GM19452 (cell line): ENCODE data around the gene LNP1.
"Not testable (repeated sequence)": the region's sequence is repeated elsewhere in the genome, so short reads cannot be mapped to it uniquely, and the experiment has no call there.

Experiments used
- ATAC-seq: cut with Tn5 transposase; IDR thresholded peaks from one replicate; pipeline ENCODE4 v1.9.1; 2021; ENCODE audit not compliant: unreplicated experiment

LNP1 gene

GRCh38 chr3:100429187-100429716 is 27.9 kb downstream of the LNP1 start:
- ATAC-seq: no peak

GRCh38 chr3:100436951-100437350 is 35.6 kb downstream of the LNP1 start:
- no peak for ATAC-seq

GRCh38 chr3:100437721-100438622 is 36.6 kb downstream of the LNP1 start:
- no peak for ATAC-seq

GRCh38 chr3:100438623-100438974 is 37.3 kb downstream of the LNP1 start:
- no peak for ATAC-seq

GRCh38 chr3:100440895-100441294 is 39.6 kb downstream of the LNP1 start:
- ATAC-seq: no peak

GRCh38 chr3:100443690-100444089 is 42.4 kb downstream of the LNP1 start:
- ATAC-seq: no peak

- ATAC-seq: not testable (repeated sequence)
These were observed 45.7 kb downstream of the LNP1 start for GRCh38 chr3:100447067-100447466.

- ATAC-seq: no peak
These were observed 46.7 kb downstream of the LNP1 start for GRCh38 chr3:100448079-100448478.

GRCh38 chr3:100449214-100449613 is 47.9 kb downstream of the LNP1 start:
- ATAC-seq: no peak

- ATAC-seq: no peak
These were observed 53.3 kb downstream of the LNP1 start for GRCh38 chr3:100454677-100455076.

- ATAC-seq: no peak
These were observed 54.7 kb downstream of the LNP1 start for GRCh38 chr3:100455841-100456550.

GRCh38 chr3:100456745-100457144 is 55.4 kb downstream of the LNP1 start:
- no peak for ATAC-seq

- ATAC-seq: no peak
These were observed 56.5 kb downstream of the LNP1 start for GRCh38 chr3:100457811-100458210.

- ATAC-seq: no peak
These were observed 57.5 kb downstream of the LNP1 start for GRCh38 chr3:100458814-100459213.

- ATAC-seq: peak; percentile 83
These were observed 61.7 kb downstream of the LNP1 start for GRCh38 chr3:100463002-100463401.

- ATAC-seq: no peak
These were observed 62.4 kb downstream of the LNP1 start for GRCh38 chr3:100463646-100464155.

GRCh38 chr3:100465892-100466777 is 64.8 kb downstream of the LNP1 start:
- ATAC-seq: peak; percentile 50

GRCh38 chr3:100467133-100467532 is 65.8 kb downstream of the LNP1 start:
- ATAC-seq: no peak

GRCh38 chr3:100468676-100469075 is 67.3 kb downstream of the LNP1 start:
- no peak for ATAC-seq

GRCh38 chr3:100470951-100471350 is 69.6 kb downstream of the LNP1 start:
- no peak for ATAC-seq

GRCh38 chr3:100471444-100471843 is 70.1 kb downstream of the LNP1 start:
- no peak for ATAC-seq
